Astrocyte (in vitro differentiated cells and primary cell): ENCODE data around the gene PHLPP2. TPM values are rescaled to one million over a fixed set of nuclear protein-coding genes. Genes with fewer than 3 reads are reported as not detected.

Source experiments
- DNase-seq: peaks from one replicate; pipeline ENCODE4 v3.0.0-alpha.2; 2010; ENCODE audit warnings: low read depth
- FAIRE-seq: peaks from 2 replicates; lab custom pipeline; 2011; peaks lifted over from hg19 to GRCh38; lab: Jason Lieb, UNC
- H2AFZ ChIP-seq: 2 replicates; pipeline ENCODE4 v1.6.0; 2012; ENCODE audit warnings: low read depth, low read length, inconsistent platforms
- H3K27ac ChIP-seq: 2 replicates; pipeline ENCODE4 v1.5.1; 2011; ENCODE audit warnings: low read depth, low read length, inconsistent platforms
- H3K27me3 ChIP-seq: 2 replicates; pipeline ENCODE4 v1.6.0; 2011; ENCODE audit warnings: low read length, inconsistent platforms; ENCODE audit not compliant: insufficient read depth
- H3K36me3 ChIP-seq: 2 replicates; pipeline ENCODE4 v1.5.1; 2011; ENCODE audit warnings: low read length, inconsistent platforms; ENCODE audit not compliant: insufficient read depth
- H3K4me1 ChIP-seq: 2 replicates; pipeline ENCODE4 v1.5.1; 2011; ENCODE audit warnings: low read length, inconsistent platforms; ENCODE audit not compliant: insufficient read depth
- H3K4me2 ChIP-seq: 2 replicates; pipeline ENCODE4 v1.6.0; 2012; ENCODE audit warnings: low read length, inconsistent platforms
- H3K4me3 ChIP-seq: 2 replicates; pipeline ENCODE4 v1.5.1; 2011; ENCODE audit warnings: low read depth, mild to moderate bottlenecking, low read length, inconsistent platforms; ENCODE audit not compliant: insufficient read depth
- H3K79me2 ChIP-seq: 2 replicates; pipeline ENCODE4 v1.6.0; 2012; ENCODE audit warnings: mild to moderate bottlenecking, low read length, inconsistent platforms; ENCODE audit not compliant: insufficient read depth
- H3K9ac ChIP-seq: 2 replicates; pipeline ENCODE4 v1.6.0; 2012; ENCODE audit warnings: mild to moderate bottlenecking, low read length, inconsistent platforms
- H3K9me3 ChIP-seq: 2 replicates; pipeline ENCODE4 v1.5.1; 2012; ENCODE audit warnings: low read depth, mild to moderate bottlenecking, low read length, inconsistent platforms; ENCODE audit not compliant: insufficient read depth
- H4K20me1 ChIP-seq: 2 replicates; pipeline ENCODE4 v1.6.0; 2012; ENCODE audit warnings: low read length, inconsistent platforms; ENCODE audit not compliant: insufficient read depth
- H3K27ac Mint-ChIP-seq: one replicate; pipeline ENCODE4 v1.8.0; 2021; ENCODE audit warnings: mild to moderate bottlenecking, mixed read lengths; ENCODE audit not compliant: unreplicated experiment
- H3K27me3 Mint-ChIP-seq: one replicate; pipeline ENCODE4 v1.8.0; 2021; ENCODE audit warnings: low read depth, mixed read lengths; ENCODE audit not compliant: unreplicated experiment
- H3K36me3 Mint-ChIP-seq: one replicate; pipeline ENCODE4 v1.8.0; 2021; ENCODE audit warnings: low read depth, mixed read lengths; ENCODE audit not compliant: unreplicated experiment
- H3K4me1 Mint-ChIP-seq: one replicate; pipeline ENCODE4 v1.8.0; 2021; ENCODE audit warnings: low read depth, mixed read lengths; ENCODE audit not compliant: unreplicated experiment
- H3K4me3 Mint-ChIP-seq: one replicate; pipeline ENCODE4 v1.8.0; 2021; ENCODE audit warnings: mild to moderate bottlenecking, moderate library complexity, mixed read lengths; ENCODE audit not compliant: unreplicated experiment
- H3K9me3 Mint-ChIP-seq: one replicate; pipeline ENCODE4 v1.8.0; 2021; ENCODE audit warnings: mild to moderate bottlenecking, mixed read lengths; ENCODE audit not compliant: unreplicated experiment
- EZH2 ChIP-seq: IDR thresholded peaks from 2 replicates; pipeline ENCODE4 v1.6.1; 2012; ENCODE audit warnings: mild to moderate bottlenecking, low read length, inconsistent platforms; ENCODE audit not compliant: insufficient read depth
- total RNA-seq: library from RNA; stranded (reverse); gene quantifications from 2 replicates; pipeline ENCODE4 v1.2.1, GENCODE V29; 2021
- TF ChIP-seq, protein P1 (sequence below): IDR thresholded peaks from 2 replicates; pipeline ENCODE4 v1.5.1; 2011; ENCODE audit warnings: low read depth, mild to moderate bottlenecking, inconsistent platforms, low read length, moderate library complexity; ENCODE audit not compliant: insufficient read depth

PHLPP2 gene
- total RNA-seq, 1 donor from 2014 or later: 5.4 TPM

GRCh38 chr16:71708696-71709095 is 15.8 kb downstream of the PHLPP2 start:
- H3K4me2 ChIP-seq: no peak overlapping the region
- peaks cover 6% of the 10 kb centered on the region for H4K20me1 ChIP-seq
- no peaks in the 10 kb centered on the region for H3K36me3 ChIP-seq
- Mint-ChIP-seq H3K4me1 (peaks cover 14% of the 10 kb centered on the region), H3K27me3 (no peaks in the 10 kb centered on the region), H3K4me3 (no peak overlapping the region), H3K36me3 (no peaks in the 10 kb centered on the region), H3K27ac (peak overlapping the region; percentile 75), H3K9me3 (no peaks in the 10 kb centered on the region)
- H3K79me2 ChIP-seq: peaks cover 32% of the 10 kb centered on the region
- no peaks in the 10 kb centered on the region for H3K9me3 ChIP-seq
- H3K27ac ChIP-seq: no peak overlapping the region
- H3K4me3 ChIP-seq: no peak overlapping the region
- DNase-seq: no peak
- H2AFZ ChIP-seq: no peak overlapping the region
- peaks cover 9% of the 10 kb centered on the region for H3K4me1 ChIP-seq
- H3K9ac ChIP-seq: no peak overlapping the region
- no peaks in the 10 kb centered on the region for H3K27me3 ChIP-seq
- TF ChIP-seq, protein P1, sequence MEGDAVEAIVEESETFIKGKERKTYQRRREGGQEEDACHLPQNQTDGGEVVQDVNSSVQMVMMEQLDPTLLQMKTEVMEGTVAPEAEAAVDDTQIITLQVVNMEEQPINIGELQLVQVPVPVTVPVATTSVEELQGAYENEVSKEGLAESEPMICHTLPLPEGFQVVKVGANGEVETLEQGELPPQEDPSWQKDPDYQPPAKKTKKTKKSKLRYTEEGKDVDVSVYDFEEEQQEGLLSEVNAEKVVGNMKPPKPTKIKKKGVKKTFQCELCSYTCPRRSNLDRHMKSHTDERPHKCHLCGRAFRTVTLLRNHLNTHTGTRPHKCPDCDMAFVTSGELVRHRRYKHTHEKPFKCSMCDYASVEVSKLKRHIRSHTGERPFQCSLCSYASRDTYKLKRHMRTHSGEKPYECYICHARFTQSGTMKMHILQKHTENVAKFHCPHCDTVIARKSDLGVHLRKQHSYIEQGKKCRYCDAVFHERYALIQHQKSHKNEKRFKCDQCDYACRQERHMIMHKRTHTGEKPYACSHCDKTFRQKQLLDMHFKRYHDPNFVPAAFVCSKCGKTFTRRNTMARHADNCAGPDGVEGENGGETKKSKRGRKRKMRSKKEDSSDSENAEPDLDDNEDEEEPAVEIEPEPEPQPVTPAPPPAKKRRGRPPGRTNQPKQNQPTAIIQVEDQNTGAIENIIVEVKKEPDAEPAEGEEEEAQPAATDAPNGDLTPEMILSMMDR: no peak
- no peak for TF ChIP-seq EZH2
- no peak for FAIRE-seq

GRCh38 chr16:71707199-71707598 is 17.3 kb downstream of the PHLPP2 start:
- H3K79me2 ChIP-seq: peaks cover 34% of the 10 kb centered on the region
- H3K4me2 ChIP-seq: no peak overlapping the region
- H3K4me3 ChIP-seq: no peak overlapping the region
- H3K9ac ChIP-seq: no peak overlapping the region
- Mint-ChIP-seq H3K9me3 (no peaks in the 10 kb centered on the region), H3K4me1 (peaks cover 14% of the 10 kb centered on the region), H3K27ac (no peak overlapping the region), H3K36me3 (no peaks in the 10 kb centered on the region), H3K4me3 (no peak overlapping the region), H3K27me3 (no peaks in the 10 kb centered on the region)
- peaks cover 9% of the 10 kb centered on the region for H3K4me1 ChIP-seq
- no peaks in the 10 kb centered on the region for H3K9me3 ChIP-seq
- no peak overlapping the region for H3K27ac ChIP-seq
- DNase-seq (no peak), FAIRE-seq (no peak)
- H2AFZ ChIP-seq: no peak overlapping the region
- no peaks in the 10 kb centered on the region for H3K36me3 ChIP-seq
- H3K27me3 ChIP-seq: no peaks in the 10 kb centered on the region
- peaks cover 6% of the 10 kb centered on the region for H4K20me1 ChIP-seq
- TF ChIP-seq, protein P1: no peak
- TF ChIP-seq EZH2: no peak

DNA sequence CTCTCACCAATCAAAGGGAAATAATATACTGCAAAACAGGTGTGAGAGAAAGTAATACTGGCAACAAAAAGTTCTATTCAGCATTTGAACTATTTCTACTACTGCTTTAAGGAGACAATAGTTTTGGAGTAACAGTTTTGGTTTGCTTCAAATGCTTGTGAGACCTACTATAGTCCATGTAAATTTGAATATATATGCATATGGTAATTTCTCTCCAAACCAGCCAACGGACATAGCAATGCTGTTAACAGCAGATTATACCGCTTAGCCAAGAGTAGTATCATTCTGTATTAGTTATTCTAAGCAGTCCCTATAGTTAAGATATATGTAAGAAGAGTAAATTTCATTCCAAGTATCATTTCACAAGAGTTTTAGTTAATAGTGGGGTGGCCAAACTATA is 18.5 kb downstream of the PHLPP2 start:
- no peak overlapping the region for H3K9ac ChIP-seq
- Mint-ChIP-seq H3K27ac (no peak overlapping the region), H3K4me3 (no peak overlapping the region), H3K36me3 (no peaks in the 10 kb centered on the region), H3K27me3 (no peaks in the 10 kb centered on the region), H3K9me3 (no peaks in the 10 kb centered on the region), H3K4me1 (peaks cover 14% of the 10 kb centered on the region)
- H4K20me1 ChIP-seq: peaks cover 6% of the 10 kb centered on the region
- H3K79me2 ChIP-seq: peaks cover 30% of the 10 kb centered on the region
- DNase-seq: no peak
- H3K36me3 ChIP-seq: no peaks in the 10 kb centered on the region
- H3K4me3 ChIP-seq: no peak overlapping the region
- H2AFZ ChIP-seq: no peak overlapping the region
- peaks cover 9% of the 10 kb centered on the region for H3K4me1 ChIP-seq
- TF ChIP-seq EZH2: no peak
- TF ChIP-seq, protein P1: no peak
- no peak overlapping the region for H3K27ac ChIP-seq
- H3K27me3 ChIP-seq: no peaks in the 10 kb centered on the region
- FAIRE-seq: no peak
- no peak overlapping the region for H3K4me2 ChIP-seq
- H3K9me3 ChIP-seq: no peaks in the 10 kb centered on the region
